Subcutaneous abdominal adipose tissue (tissue), 5 donors: Measurements from ENCODE around the gene DGCR6.
"Not testable (repeated sequence)": the region's sequence is repeated elsewhere in the genome, so short reads cannot be mapped to it uniquely, and the experiment has no call there.

Experiments used
- H3K27ac ChIP-seq: one replicate; pipeline ENCODE4 v1.7.0; 2013; ENCODE audit warnings: low read depth, mild to moderate bottlenecking, inconsistent platforms, low read length, moderate library complexity
- H3K27me3 ChIP-seq, 5 donors: one replicate each; pipeline ENCODE4 v1.7.0; 2013; ENCODE audit warnings: low read length in 5 of 5, inconsistent platforms in 1 of 5; ENCODE audit not compliant: control insufficient read depth in 5 of 5, insufficient read depth in 4 of 5
- H3K36me3 ChIP-seq, 5 donors: one replicate each; pipeline ENCODE4 v1.7.0; 2013; ENCODE audit warnings: low read length in 5 of 5; ENCODE audit not compliant: control insufficient read depth in 5 of 5, insufficient read depth in 5 of 5
- H3K4me1 ChIP-seq, 5 donors: one replicate each; pipeline ENCODE4 v1.7.0; 2013; ENCODE audit warnings: low read length in 5 of 5, mild to moderate bottlenecking in 3 of 5, moderate library complexity in 1 of 5; ENCODE audit not compliant: control insufficient read depth in 5 of 5, insufficient read depth in 5 of 5
- H3K4me3 ChIP-seq, 5 donors: one replicate each; pipeline ENCODE4 v1.7.0; 2013; ENCODE audit warnings: low read length in 5 of 5, low read depth in 1 of 5
- H3K9ac ChIP-seq, 5 donors: one replicate each; pipeline ENCODE4 v1.7.0; 2013; ENCODE audit warnings: low read length in 5 of 5, mild to moderate bottlenecking in 4 of 5, moderate library complexity in 3 of 5
- H3K9me3 ChIP-seq, 5 donors: one replicate each; pipeline ENCODE4 v1.7.0; 2013; ENCODE audit warnings: low read length in 5 of 5; ENCODE audit not compliant: control insufficient read depth in 5 of 5
- donor health status: healthy.
- donor health status: healthy.
- donor health status: healthy.
- donor health status: healthy.
- donor health status: healthy.

DGCR6 gene

GRCh38 chr22:18905540-18906409, at the start of gene DGCR6:
Gene DGCR6 (plus strand): TSS chr22:18906320. CDS start chr22:18906375, 55 bp downstream.
- Histone ChIP-seq H3K27ac (no peak within 1 kb of the TSS), H3K9me3 (no peaks in the 10 kb centered on the region), H3K4me3 (no peak within 1 kb of the TSS), H3K27me3 (no peaks in the 10 kb centered on the region), H3K36me3 (no peaks in the 10 kb centered on the region), H3K9ac (no peak within 1 kb of the TSS), H3K4me1 (no peaks in the 10 kb centered on the region)

DNA sequence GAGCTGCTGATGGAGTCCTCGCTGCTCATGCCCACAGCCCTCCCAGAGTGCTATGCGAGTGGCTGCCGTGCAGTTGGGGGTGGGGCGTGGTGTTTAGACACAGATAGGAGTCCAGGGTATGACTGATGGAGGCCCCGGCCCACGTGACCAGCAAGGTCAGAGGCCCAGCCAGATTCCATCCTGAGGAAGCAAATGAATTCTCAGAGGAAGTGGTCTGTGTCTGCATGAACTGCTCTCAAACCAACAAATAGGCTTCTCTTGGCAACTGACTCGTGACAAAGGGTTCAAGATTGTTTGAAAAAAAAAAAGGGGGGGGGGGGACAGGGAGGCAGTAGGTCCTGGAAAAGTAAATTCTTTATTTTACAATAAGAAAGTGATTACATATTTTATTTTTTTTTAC, 46.8 kb upstream of the DGCR6 start:
- H3K4me1 ChIP-seq, H3K27ac ChIP-seq: not testable (repeated sequence)

GRCh38 chr22:18881260-18881659, 24.9 kb upstream of the DGCR6 start:
- H3K9me3 ChIP-seq, H3K27me3 ChIP-seq, H3K9ac ChIP-seq, H3K4me1 ChIP-seq, H3K4me3 ChIP-seq, H3K36me3 ChIP-seq, H3K27ac ChIP-seq: not testable (repeated sequence)

More for the DNA sequence above, 46.8 kb upstream of the DGCR6 start:
- not testable (repeated sequence) for H3K9ac ChIP-seq, H3K36me3 ChIP-seq, H3K9me3 ChIP-seq, H3K4me3 ChIP-seq, H3K27me3 ChIP-seq

GRCh38 chr22:18884465-18884864, 21.7 kb upstream of the DGCR6 start:
- H3K36me3 ChIP-seq, H3K4me3 ChIP-seq, H3K9me3 ChIP-seq, H3K27me3 ChIP-seq, H3K27ac ChIP-seq, H3K9ac ChIP-seq, H3K4me1 ChIP-seq: not testable (repeated sequence)

DNA sequence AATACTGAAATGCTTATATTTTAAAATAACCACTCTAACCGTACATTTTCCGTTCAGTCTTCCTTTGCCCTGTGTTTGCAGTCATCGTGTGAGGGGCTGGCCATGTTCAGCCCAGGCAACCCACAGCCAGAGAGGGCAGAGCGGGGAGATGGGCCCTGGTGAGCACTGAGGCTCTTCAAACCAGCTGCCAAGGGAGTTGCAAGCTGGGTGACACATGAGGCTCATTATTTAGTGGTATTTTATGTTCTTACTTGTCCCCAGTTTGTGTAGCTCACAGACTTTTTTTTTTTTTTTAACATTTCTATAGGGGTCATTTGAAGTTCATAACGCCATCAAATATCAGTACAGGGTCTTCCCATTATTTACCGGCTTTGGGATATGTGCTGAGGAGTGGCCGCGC, 18.0 kb upstream of the DGCR6 start:
- no peaks in the 10 kb centered on the region for H3K27me3 ChIP-seq
- no peak overlapping the region for H3K4me3 ChIP-seq
- no peaks in the 10 kb centered on the region for H3K36me3 ChIP-seq
- H3K4me1 ChIP-seq: no peaks in the 10 kb centered on the region
- H3K27ac ChIP-seq: no peak overlapping the region
- H3K9me3 ChIP-seq: no peaks in the 10 kb centered on the region
- no peak overlapping the region for H3K9ac ChIP-seq

DNA sequence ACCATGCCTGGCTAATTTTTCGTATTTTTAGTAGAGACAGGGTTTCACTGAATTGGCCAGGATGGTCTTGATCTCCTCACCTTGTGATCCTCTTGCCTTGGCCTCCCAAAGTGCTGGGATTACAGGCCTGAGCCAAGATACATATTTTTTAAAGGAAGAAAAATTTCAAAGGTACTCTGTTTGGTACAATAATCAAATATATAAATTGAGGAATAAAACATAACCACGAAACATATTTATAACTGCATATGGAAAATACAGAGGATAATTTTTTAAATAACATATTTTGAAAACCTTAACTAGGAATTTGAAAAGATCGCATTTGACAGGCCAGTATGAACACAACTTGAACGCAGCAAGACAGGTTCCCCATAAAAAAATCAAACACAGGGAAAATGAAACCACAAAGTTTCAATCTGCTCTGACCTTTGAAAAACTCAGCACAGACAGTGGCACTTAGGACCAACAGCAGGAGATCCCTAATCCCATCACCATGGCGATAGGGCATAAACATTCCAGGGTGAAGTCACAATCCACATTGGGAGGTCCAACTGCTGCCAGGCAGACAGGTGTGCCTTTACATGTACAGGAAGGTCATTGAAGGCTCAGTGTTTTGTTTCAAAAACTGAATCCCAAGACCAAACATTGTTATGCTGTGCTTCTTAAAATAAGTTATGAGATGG, 15.5 kb upstream of the DGCR6 start:
- not testable (repeated sequence) for H3K4me1 ChIP-seq, H3K27me3 ChIP-seq, H3K36me3 ChIP-seq, H3K9ac ChIP-seq, H3K4me3 ChIP-seq, H3K27ac ChIP-seq, H3K9me3 ChIP-seq

DNA sequence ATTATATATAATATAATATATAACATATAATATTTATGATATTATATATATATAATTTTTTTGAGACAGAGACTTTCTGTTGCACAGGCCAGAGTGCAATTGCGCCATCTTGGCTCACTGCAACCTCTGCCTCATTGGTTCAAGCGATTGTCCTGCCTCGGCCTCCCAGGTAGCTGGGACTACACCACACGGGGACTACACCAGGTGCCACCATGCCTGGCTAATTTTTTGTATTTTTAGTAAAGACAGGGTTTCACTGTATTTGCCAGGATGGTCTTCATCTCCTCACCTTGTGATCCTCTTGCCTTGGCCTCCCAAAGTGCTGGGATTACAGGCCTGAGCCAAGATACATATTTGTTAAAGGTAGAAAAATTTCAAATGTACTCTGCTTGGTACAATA, 12.3 kb upstream of the DGCR6 start:
- H3K4me1 ChIP-seq, H3K27ac ChIP-seq, H3K27me3 ChIP-seq, H3K9ac ChIP-seq, H3K4me3 ChIP-seq, H3K9me3 ChIP-seq, H3K36me3 ChIP-seq: not testable (repeated sequence)

- not testable (repeated sequence) for H3K9me3 ChIP-seq, H3K27me3 ChIP-seq, H3K36me3 ChIP-seq
Measured at GRCh38 chr22:18896037-18896657, 10.0 kb upstream of the DGCR6 start.

DNA sequence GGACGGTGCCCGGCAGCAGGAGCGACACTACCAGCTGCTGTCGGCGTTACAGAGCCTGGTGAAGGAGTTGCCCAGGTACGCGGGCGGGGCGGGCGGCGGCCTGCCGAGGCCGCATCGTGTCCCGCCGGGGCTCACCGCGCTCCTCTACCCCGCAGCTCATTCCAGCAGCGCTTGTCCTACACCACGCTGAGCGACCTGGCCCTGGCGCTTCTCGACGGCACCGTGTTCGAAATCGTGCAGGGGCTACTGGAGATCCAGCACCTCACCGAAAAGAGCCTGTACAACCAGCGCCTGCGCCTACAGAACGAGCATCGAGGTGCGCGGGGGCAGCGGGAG, 258 bp downstream of the DGCR6 start:
- not testable (repeated sequence) for H3K27ac ChIP-seq, H3K4me1 ChIP-seq, H3K4me3 ChIP-seq, H3K27me3 ChIP-seq, H3K9ac ChIP-seq, H3K9me3 ChIP-seq, H3K36me3 ChIP-seq

More at GRCh38 chr22:18896037-18896657, 10.0 kb upstream of the DGCR6 start:
- not testable (repeated sequence) for H3K27ac ChIP-seq, H3K4me3 ChIP-seq, H3K9ac ChIP-seq, H3K4me1 ChIP-seq

- Histone ChIP-seq H3K9ac (no peak overlapping the region), H3K36me3 (no peaks in the 10 kb centered on the region), H3K9me3 (no peaks in the 10 kb centered on the region), H3K4me3 (no peak overlapping the region), H3K27ac (no peak overlapping the region), H3K27me3 (no peaks in the 10 kb centered on the region), H3K4me1 (no peaks in the 10 kb centered on the region)
Measured at GRCh38 chr22:18906896-18907295, 776 bp downstream of the DGCR6 start.
